NT2/D1 (cell line): ENCODE results near the gene AP1S2.

Experiments used
- DNase-seq: peaks from one replicate; pipeline ENCODE4 v3.0.0-alpha.2; 2011; ENCODE audit warnings: low read depth, low spot score
- H3K27me3 ChIP-seq: 2 replicates; pipeline ENCODE4 v1.6.0; 2011; ENCODE audit warnings: mild to moderate bottlenecking; ENCODE audit not compliant: insufficient read length, insufficient read depth
- H3K36me3 ChIP-seq: 2 replicates; pipeline ENCODE4 v1.6.1; 2011; ENCODE audit warnings: mild to moderate bottlenecking, low read length, mixed read lengths; ENCODE audit not compliant: insufficient read depth, insufficient read length
- H3K4me1 ChIP-seq: 2 replicates; pipeline ENCODE4 v1.5.1; 2011; ENCODE audit not compliant: insufficient read depth, insufficient read length
- H3K4me3 ChIP-seq: 2 replicates; pipeline ENCODE4 v1.5.1; 2011; ENCODE audit warnings: low read depth; ENCODE audit not compliant: insufficient read length
- H3K9ac ChIP-seq: 2 replicates; pipeline ENCODE4 v1.6.0; 2011; ENCODE audit warnings: low read depth; ENCODE audit not compliant: insufficient read length
- H3K9me3 ChIP-seq: 2 replicates; pipeline ENCODE4 v1.5.1; 2011; ENCODE audit warnings: mild to moderate bottlenecking, low read length; ENCODE audit not compliant: insufficient read depth
- SUZ12 ChIP-seq: IDR thresholded peaks from 2 replicates; pipeline ENCODE4 v1.6.1; 2011; ENCODE audit not compliant: insufficient read length, insufficient read depth; ENCODE audit errors: extremely low read depth
- YY1 ChIP-seq: IDR thresholded peaks from 2 replicates; pipeline ENCODE4 v1.6.1; 2011; ENCODE audit not compliant: insufficient read length, insufficient read depth
- ZNF274 ChIP-seq: IDR thresholded peaks from 2 replicates; pipeline ENCODE4 v1.6.1; 2011; ENCODE audit warnings: mild to moderate bottlenecking, low read depth, low read length

Gene AP1S2

DNA sequence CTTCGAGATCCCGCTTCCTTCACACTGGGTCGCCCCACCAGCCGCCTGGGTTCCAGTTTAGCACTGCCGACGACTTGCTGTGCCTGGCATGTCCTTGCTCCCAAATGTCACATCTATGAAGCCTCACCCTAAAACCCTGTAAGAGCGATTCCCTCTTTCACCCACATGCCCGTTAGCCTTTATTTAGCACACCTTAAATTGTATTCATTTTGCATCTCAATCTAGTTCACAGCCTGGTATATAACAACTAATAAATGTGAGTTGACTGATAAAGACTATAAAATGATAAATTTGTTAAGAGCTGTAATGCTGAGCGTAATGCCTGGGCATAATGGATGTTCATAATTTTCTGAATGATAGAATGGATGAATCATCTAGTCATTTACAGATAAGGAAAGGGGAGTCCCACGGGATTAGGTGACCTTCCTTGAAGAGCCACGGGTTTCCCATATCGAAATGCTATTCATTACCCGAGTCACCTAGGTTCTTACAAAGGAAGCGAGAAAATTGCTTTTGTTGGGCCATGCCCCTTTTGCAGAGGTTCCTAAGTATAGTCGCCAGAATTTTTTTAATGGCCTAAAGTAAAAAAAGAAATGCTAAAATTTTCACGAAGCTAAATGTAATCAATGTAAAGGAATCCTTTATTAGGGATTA, 1.1 kb upstream of the AP1S2 start:
- no peak for DNase-seq
- TF ChIP-seq SUZ12 (no peak), YY1 (no peak), ZNF274 (no peak)
- Histone ChIP-seq H3K4me1 (no peaks in the 10 kb centered on the region), H3K27me3 (no peaks in the 10 kb centered on the region), H3K9ac (peak overlapping the region; percentile 82), H3K36me3 (peaks cover 18% of the 10 kb centered on the region), H3K9me3 (no peaks in the 10 kb centered on the region), H3K4me3 (peak overlapping the region; percentile 77)

GRCh38 chrX:15854080-15854655, 445 bp downstream of the AP1S2 start:
- TF ChIP-seq YY1 = no peak
- no peak for TF ChIP-seq SUZ12
- TF ChIP-seq ZNF274 = no peak
- no peaks in the 10 kb centered on the region for H3K9me3 ChIP-seq
- H3K4me3 ChIP-seq = peak overlapping the region; percentile 80
- H3K27me3 ChIP-seq = no peaks in the 10 kb centered on the region
- peak overlapping the region; percentile 86 for H3K9ac ChIP-seq
- DNase-seq = peak; percentile 15
- no peaks in the 10 kb centered on the region for H3K4me1 ChIP-seq
- peaks cover 33% of the 10 kb centered on the region for H3K36me3 ChIP-seq

- Histone ChIP-seq H3K4me3 (peak overlapping the region; percentile 80), H3K9me3 (no peaks in the 10 kb centered on the region), H3K4me1 (no peaks in the 10 kb centered on the region), H3K27me3 (no peaks in the 10 kb centered on the region), H3K9ac (peak overlapping the region; percentile 86), H3K36me3 (peaks cover 38% of the 10 kb centered on the region)
- DNase-seq = no peak
- no peak for TF ChIP-seq SUZ12
- no peak for TF ChIP-seq YY1
- no peak for TF ChIP-seq ZNF274
These were observed 980 bp downstream of the AP1S2 start for GRCh38 chrX:15853586-15854079.

DNA sequence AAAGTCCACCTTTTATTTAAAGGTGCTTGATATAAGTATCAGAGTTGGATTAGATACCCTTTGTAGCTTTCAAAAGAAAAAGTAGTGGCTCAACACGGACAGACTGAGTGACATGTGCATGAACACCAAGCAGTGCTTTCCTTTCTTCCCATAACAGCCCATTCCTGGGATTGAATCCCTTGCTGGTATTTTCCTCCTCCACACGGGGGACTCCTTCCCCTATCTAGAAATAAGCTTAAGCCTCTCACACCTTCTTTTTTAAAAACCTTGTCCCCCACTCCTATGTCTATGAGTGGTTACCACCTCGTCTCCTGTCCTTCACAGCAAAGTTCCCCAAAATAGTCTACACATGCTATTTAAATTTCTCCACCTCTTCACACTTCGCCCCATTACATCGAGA, 5.1 kb downstream of the AP1S2 start:
- H3K4me1 ChIP-seq = no peaks in the 10 kb centered on the region

DNA sequence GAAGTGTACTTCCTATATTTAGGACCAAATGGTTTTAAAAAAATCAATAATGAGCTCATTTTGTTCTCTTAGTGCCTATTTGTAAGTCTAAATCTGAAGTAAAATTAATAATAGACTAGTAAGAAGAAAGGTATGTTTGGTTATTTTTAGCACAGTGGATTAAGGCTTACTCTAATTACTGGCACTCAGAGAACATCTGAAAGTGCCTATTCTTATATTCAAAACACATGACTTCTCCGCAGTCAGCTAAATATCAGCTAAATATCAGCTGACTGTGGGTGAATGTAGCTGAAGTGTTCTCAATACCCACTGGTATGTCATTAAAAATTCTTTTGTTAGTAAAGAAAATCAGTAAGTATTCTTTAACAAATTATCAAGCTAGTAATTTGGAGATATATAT, 6.0 kb downstream of the AP1S2 start:
- Histone ChIP-seq H3K9ac (no peak overlapping the region), H3K4me3 (no peak overlapping the region), H3K9me3 (no peaks in the 10 kb centered on the region), H3K4me1 (no peaks in the 10 kb centered on the region), H3K36me3 (peaks cover 79% of the 10 kb centered on the region), H3K27me3 (no peaks in the 10 kb centered on the region)
- DNase-seq = no peak
- no peak for TF ChIP-seq SUZ12
- TF ChIP-seq ZNF274 = no peak
- no peak for TF ChIP-seq YY1

More for the DNA sequence above, 5.1 kb downstream of the AP1S2 start:
- Histone ChIP-seq H3K4me3 (no peak overlapping the region), H3K9me3 (no peaks in the 10 kb centered on the region), H3K27me3 (no peaks in the 10 kb centered on the region), H3K36me3 (peaks cover 71% of the 10 kb centered on the region), H3K9ac (no peak overlapping the region)
- TF ChIP-seq ZNF274 (no peak), YY1 (no peak), SUZ12 (no peak)
- no peak for DNase-seq

DNA sequence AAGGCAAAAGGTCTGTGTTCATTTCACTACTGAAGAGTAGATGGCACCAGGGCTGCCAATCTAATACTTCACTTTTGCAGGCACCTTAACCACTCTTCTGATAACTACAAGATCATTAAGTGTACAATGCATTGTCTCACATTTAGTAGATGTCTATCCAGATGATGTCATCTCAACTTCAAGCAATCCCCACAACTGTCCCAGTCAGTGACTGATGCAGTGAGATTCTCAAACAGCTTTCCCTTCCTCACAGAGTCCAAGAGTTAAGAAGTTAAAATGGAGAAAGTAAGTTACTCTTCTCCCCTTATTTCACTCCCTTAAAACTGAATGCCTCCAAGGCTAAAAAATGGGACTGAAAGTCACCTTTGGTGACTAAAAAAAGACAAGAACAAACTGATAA, 10.7 kb downstream of the AP1S2 start:
- Histone ChIP-seq H3K4me3 (no peak overlapping the region), H3K36me3 (peaks cover 66% of the 10 kb centered on the region), H3K27me3 (no peaks in the 10 kb centered on the region), H3K4me1 (no peaks in the 10 kb centered on the region), H3K9me3 (no peaks in the 10 kb centered on the region), H3K9ac (no peak overlapping the region)
- no peak for DNase-seq
- no peak for TF ChIP-seq ZNF274
- no peak for TF ChIP-seq YY1
- no peak for TF ChIP-seq SUZ12

GRCh38 chrX:15841853-15842516, 12.6 kb downstream of the AP1S2 start:
- Histone ChIP-seq H3K4me3 (no peak overlapping the region), H3K9ac (no peak overlapping the region), H3K27me3 (no peaks in the 10 kb centered on the region), H3K9me3 (no peaks in the 10 kb centered on the region), H3K4me1 (no peaks in the 10 kb centered on the region), H3K36me3 (peaks cover 48% of the 10 kb centered on the region)
- no peak for TF ChIP-seq YY1
- TF ChIP-seq SUZ12 = no peak
- TF ChIP-seq ZNF274 = no peak
- no peak for DNase-seq
